Parathyroid adenoma (tissue), 2 donors: ENCODE results near the gene SDCBP2.

ENCODE experiments used
- H2AFZ ChIP-seq: fragments of 300-600 bp; sonication (generic); one replicate; pipeline ENCODE4 v1.7.0; 2017; ENCODE audit warnings: antibody characterized with exemption, mild to moderate bottlenecking
- H3K27ac ChIP-seq: fragments of 300-600 bp; sonication (generic); one replicate; pipeline ENCODE4 v1.7.0; 2017
- H3K27me3 ChIP-seq: fragments of 300-600 bp; sonication (generic); one replicate; pipeline ENCODE4 v1.7.0; 2017; ENCODE audit warnings: low read length; ENCODE audit not compliant: control insufficient read depth, insufficient read depth
- H3K36me3 ChIP-seq: fragments of 300-600 bp; sonication (generic); one replicate; pipeline ENCODE4 v1.7.0; 2017; ENCODE audit warnings: low read length; ENCODE audit not compliant: control insufficient read depth, insufficient read depth
- H3K4me1 ChIP-seq: fragments of 300-600 bp; sonication (generic); one replicate; pipeline ENCODE4 v1.7.0; 2017; ENCODE audit warnings: control low read depth
- H3K4me2 ChIP-seq: fragments of 300-600 bp; sonication (generic); one replicate; pipeline ENCODE4 v1.7.0; 2017; ENCODE audit warnings: low read length
- H3K4me3 ChIP-seq: fragments of 300-600 bp; sonication (generic); one replicate; pipeline ENCODE4 v1.7.0; 2017; ENCODE audit warnings: low read depth, low read length
- H3K79me2 ChIP-seq: fragments of 300-600 bp; sonication (generic); one replicate; pipeline ENCODE4 v1.7.0; 2017; ENCODE audit warnings: control low read depth
- H3K9ac ChIP-seq: fragments of 300-600 bp; sonication (generic); one replicate; pipeline ENCODE4 v1.7.0; 2017; ENCODE audit warnings: mild to moderate bottlenecking
- H3K9me3 ChIP-seq: fragments of 300-600 bp; sonication (generic); one replicate; pipeline ENCODE4 v1.7.0; 2017; ENCODE audit warnings: low read length; ENCODE audit not compliant: control insufficient read depth
- CTCF ChIP-seq: fragments of 300-600 bp; sonication (generic); IDR thresholded peaks from one replicate; pipeline ENCODE4 v1.7.0; 2017; ENCODE audit warnings: antibody characterized with exemption, mild to moderate bottlenecking
- donor health status: primary hyperparathyroidism.

Gene SDCBP2

GRCh38 chr20:1328680-1329330 is at the start of gene SDCBP2:
TSS of gene SDCBP2 (minus strand) at chr20:1329139. CDS start at chr20:1320416, 8,723 bp downstream.
- TF ChIP-seq CTCF = no peak
- Histone ChIP-seq H3K36me3 (no peaks in the 10 kb centered on the region), H3K79me2 (peaks cover 29% of the 10 kb centered on the region), H3K9ac (no peak within 1 kb of the TSS), H3K27ac (peak within 1 kb of the TSS; percentile 93), H2AFZ (no peak within 1 kb of the TSS), H3K4me1 (peaks cover 27% of the 10 kb centered on the region), H3K4me2 (no peak within 1 kb of the TSS), H3K27me3 (no peaks in the 10 kb centered on the region), H3K4me3 (no peak within 1 kb of the TSS), H3K9me3 (no peaks in the 10 kb centered on the region)

GRCh38 chr20:1378735-1379125 is 49.8 kb upstream of the SDCBP2 start:
- Histone ChIP-seq H3K9me3 (no peaks in the 10 kb centered on the region), H3K9ac (no peak overlapping the region), H3K4me2 (no peak overlapping the region), H3K27ac (no peak overlapping the region), H3K79me2 (peaks cover 29% of the 10 kb centered on the region), H3K36me3 (no peaks in the 10 kb centered on the region), H3K4me1 (peaks cover 13% of the 10 kb centered on the region), H3K27me3 (no peaks in the 10 kb centered on the region), H2AFZ (no peak overlapping the region), H3K4me3 (no peak overlapping the region)
- no peak for TF ChIP-seq CTCF

- no peak for TF ChIP-seq CTCF
- Histone ChIP-seq H3K4me2 (no peak overlapping the region), H3K4me1 (peaks cover 13% of the 10 kb centered on the region), H3K4me3 (no peak overlapping the region), H3K9ac (no peak overlapping the region), H3K36me3 (no peaks in the 10 kb centered on the region), H3K27me3 (no peaks in the 10 kb centered on the region), H3K79me2 (peaks cover 27% of the 10 kb centered on the region), H2AFZ (no peak overlapping the region), H3K27ac (peak overlapping the region; percentile 34), H3K9me3 (no peaks in the 10 kb centered on the region)
These were observed 49.2 kb upstream of the SDCBP2 start for GRCh38 chr20:1377984-1378734.

GRCh38 chr20:1377341-1377871 is 48.5 kb upstream of the SDCBP2 start:
- no peak overlapping the region for H3K4me2 ChIP-seq
- no peaks in the 10 kb centered on the region for H3K27me3 ChIP-seq
- no peak overlapping the region for H3K9ac ChIP-seq
- peaks cover 13% of the 10 kb centered on the region for H3K4me1 ChIP-seq
- H3K9me3 ChIP-seq = no peaks in the 10 kb centered on the region
- peaks cover 21% of the 10 kb centered on the region for H3K79me2 ChIP-seq
- TF ChIP-seq CTCF = no peak
- H3K27ac ChIP-seq = peak overlapping the region; percentile 34
- no peak overlapping the region for H2AFZ ChIP-seq
- no peak overlapping the region for H3K4me3 ChIP-seq
- H3K36me3 ChIP-seq = no peaks in the 10 kb centered on the region
